Measurements from ENCODE around the gene HAUS8. TPM values are rescaled to one million over a fixed set of nuclear protein-coding genes. Genes with fewer than 3 reads are reported as not detected.
"Not testable (repeated sequence)": the region's sequence is repeated elsewhere in the genome, so short reads cannot be mapped to it uniquely, and the experiment has no call there.

Gene HAUS8
- total RNA-seq, 2 experiments from 2014 or later = 50.7 to 51.7 TPM

- H3K36me3 Mint-ChIP-seq = peaks cover 35% of the 10 kb centered on the region
- peaks cover 47% of the 10 kb centered on the region for H3K4me1 Mint-ChIP-seq
- POLR2A ChIA-PET = interaction anchor here (0.5 to 3.8 kb wide), 5 partner anchors 15 to 74 kb away, joined by 3 to 26 read pairs (median 4); no protein-coding TSS in a partner anchor
- H3K9me3 Mint-ChIP-seq = no peaks in the 10 kb centered on the region
- H3K27me3 Mint-ChIP-seq = no peaks in the 10 kb centered on the region
- peak; percentile 65 for ATAC-seq (ENCODE audit: low read depth)
- DNase-seq = peak; percentile 57
- peak overlapping the region; percentile 15 for H3K27ac Mint-ChIP-seq
- peak overlapping the region; percentile 33 for H3K4me3 Mint-ChIP-seq
These were observed 34.8 kb upstream of the HAUS8 start for GRCh38 chr19:17109962-17110598.

GRCh38 chr19:17109300-17109699 is 34.0 kb upstream of the HAUS8 start:
- Mint-ChIP-seq H3K36me3 (peaks cover 32% of the 10 kb centered on the region), H3K27ac (no peak overlapping the region), H3K4me3 (peak overlapping the region; percentile 33), H3K27me3 (no peaks in the 10 kb centered on the region), H3K9me3 (no peaks in the 10 kb centered on the region), H3K4me1 (peaks cover 47% of the 10 kb centered on the region)
- POLR2A ChIA-PET = interaction anchor here (2.2 to 3.8 kb wide), 2 partner anchors 16 to 75 kb away, joined by 5 to 26 read pairs; no protein-coding TSS in a partner anchor
- ATAC-seq (ENCODE audit: low read depth) (peak; percentile 9), DNase-seq (no peak)

- ATAC-seq (ENCODE audit: low read depth) (no peak), DNase-seq (no peak)
- Mint-ChIP-seq H3K4me1 (peaks cover 44% of the 10 kb centered on the region), H3K36me3 (peaks cover 28% of the 10 kb centered on the region), H3K9me3 (no peaks in the 10 kb centered on the region), H3K27ac (no peak overlapping the region), H3K27me3 (no peaks in the 10 kb centered on the region), H3K4me3 (no peak overlapping the region)
- POLR2A ChIA-PET = interaction anchor here (3.8 kb wide), 1 partner anchor 17 kb away, joined by 26 read pairs; no protein-coding TSS in a partner anchor
These were observed 33.2 kb upstream of the HAUS8 start for GRCh38 chr19:17108453-17108784.

- Mint-ChIP-seq H3K27me3 (no peaks in the 10 kb centered on the region), H3K9me3 (no peaks in the 10 kb centered on the region), H3K4me1 (peaks cover 43% of the 10 kb centered on the region), H3K36me3 (peaks cover 30% of the 10 kb centered on the region), H3K27ac (no peak overlapping the region), H3K4me3 (no peak overlapping the region)
- POLR2A ChIA-PET = interaction anchor here (3.8 kb wide), 1 partner anchor 17 kb away, joined by 26 read pairs; no protein-coding TSS in a partner anchor
- ATAC-seq (ENCODE audit: low read depth) (no peak), DNase-seq (no peak)
These were observed 32.5 kb upstream of the HAUS8 start for GRCh38 chr19:17107546-17108452.

GRCh38 chr19:17106964-17107363 is 31.7 kb upstream of the HAUS8 start:
- Mint-ChIP-seq H3K4me1 (peaks cover 41% of the 10 kb centered on the region), H3K36me3 (peaks cover 35% of the 10 kb centered on the region)
- ATAC-seq (ENCODE audit: low read depth); DNase-seq; H3K9me3 Mint-ChIP-seq; H3K4me3 Mint-ChIP-seq; H3K27me3 Mint-ChIP-seq; H3K27ac Mint-ChIP-seq; POLR2A ChIA-PET: not testable (repeated sequence)

GRCh38 chr19:17105556-17105955 is 30.3 kb upstream of the HAUS8 start:
- H3K4me1 Mint-ChIP-seq = peaks cover 41% of the 10 kb centered on the region

GRCh38 chr19:17104679-17105078 is 29.4 kb upstream of the HAUS8 start:
- ATAC-seq (ENCODE audit: low read depth) = no peak
- H3K36me3 Mint-ChIP-seq = peaks cover 38% of the 10 kb centered on the region
- H3K4me3 Mint-ChIP-seq = no peak overlapping the region
- H3K4me1 Mint-ChIP-seq = peaks cover 36% of the 10 kb centered on the region
- no peak overlapping the region for H3K27ac Mint-ChIP-seq
- H3K27me3 Mint-ChIP-seq = no peaks in the 10 kb centered on the region
- H3K9me3 Mint-ChIP-seq = no peaks in the 10 kb centered on the region
- no peak for DNase-seq
- POLR2A ChIA-PET = no interaction called here

More at GRCh38 chr19:17105556-17105955, 30.3 kb upstream of the HAUS8 start:
- Mint-ChIP-seq H3K4me3 (no peak overlapping the region), H3K9me3 (no peaks in the 10 kb centered on the region), H3K27me3 (no peaks in the 10 kb centered on the region), H3K36me3 (peaks cover 37% of the 10 kb centered on the region), H3K27ac (no peak overlapping the region)
- ATAC-seq (ENCODE audit: low read depth) (no peak), DNase-seq (no peak)
- POLR2A ChIA-PET = no interaction called here

GRCh38 chr19:17103177-17103576 is 27.9 kb upstream of the HAUS8 start:
- H3K27me3 Mint-ChIP-seq = no peaks in the 10 kb centered on the region
- peaks cover 33% of the 10 kb centered on the region for H3K4me1 Mint-ChIP-seq
- no peaks in the 10 kb centered on the region for H3K9me3 Mint-ChIP-seq
- DNase-seq (no peak), ATAC-seq (ENCODE audit: low read depth) (no peak)
- H3K4me3 Mint-ChIP-seq = no peak overlapping the region
- POLR2A ChIA-PET = interaction anchor here (0.7 kb wide), 2 partner anchors 23 to 1224 kb away, joined by 4 to 5 read pairs; no protein-coding TSS in a partner anchor
- peaks cover 47% of the 10 kb centered on the region for H3K36me3 Mint-ChIP-seq
- H3K27ac Mint-ChIP-seq = no peak overlapping the region

- H3K27me3 Mint-ChIP-seq = no peaks in the 10 kb centered on the region
- no peaks in the 10 kb centered on the region for H3K9me3 Mint-ChIP-seq
- peaks cover 45% of the 10 kb centered on the region for H3K36me3 Mint-ChIP-seq
- peak overlapping the region; percentile 40 for H3K27ac Mint-ChIP-seq
- no peak for DNase-seq
- no peak for ATAC-seq (ENCODE audit: low read depth)
- POLR2A ChIA-PET = interaction anchor here (0.7 kb wide), 1 partner anchor 24 kb away, joined by 3 read pairs; no protein-coding TSS in a partner anchor
- peaks cover 26% of the 10 kb centered on the region for H3K4me1 Mint-ChIP-seq
- H3K4me3 Mint-ChIP-seq = no peak overlapping the region
These were observed 26.7 kb upstream of the HAUS8 start for GRCh38 chr19:17101686-17102628.

- ATAC-seq (ENCODE audit: low read depth) (no peak), DNase-seq (no peak)
- POLR2A ChIA-PET = interaction anchor here (0.6 kb wide), 1 partner anchor 1741 kb away, joined by 3 read pairs; no protein-coding TSS in a partner anchor
- peaks cover 42% of the 10 kb centered on the region for H3K36me3 Mint-ChIP-seq
- H3K4me1 Mint-ChIP-seq = peaks cover 25% of the 10 kb centered on the region
- no peaks in the 10 kb centered on the region for H3K27me3 Mint-ChIP-seq
- H3K27ac Mint-ChIP-seq = no peak overlapping the region
- H3K9me3 Mint-ChIP-seq = no peaks in the 10 kb centered on the region
- no peak overlapping the region for H3K4me3 Mint-ChIP-seq
These were observed 23.1 kb upstream of the HAUS8 start for GRCh38 chr19:17098326-17098725.

- DNase-seq = no peak
- Mint-ChIP-seq H3K27ac (no peak overlapping the region), H3K36me3 (peaks cover 36% of the 10 kb centered on the region), H3K9me3 (no peaks in the 10 kb centered on the region), H3K4me3 (no peak overlapping the region), H3K4me1 (peaks cover 20% of the 10 kb centered on the region), H3K27me3 (no peaks in the 10 kb centered on the region)
- POLR2A ChIA-PET = interaction anchor here (0.6 kb wide), 1 partner anchor 1741 kb away, joined by 3 read pairs; no protein-coding TSS in a partner anchor
- no peak for ATAC-seq (ENCODE audit: low read depth)
These were observed 22.4 kb upstream of the HAUS8 start for GRCh38 chr19:17097593-17098126.

GRCh38 chr19:17095141-17095919 is 20.1 kb upstream of the HAUS8 start:
- Mint-ChIP-seq H3K36me3 (peaks cover 22% of the 10 kb centered on the region), H3K4me1 (peaks cover 21% of the 10 kb centered on the region), H3K27me3 (no peaks in the 10 kb centered on the region), H3K27ac (no peak overlapping the region), H3K4me3 (no peak overlapping the region), H3K9me3 (no peaks in the 10 kb centered on the region)
- no peak for ATAC-seq (ENCODE audit: low read depth)
- DNase-seq = no peak
- POLR2A ChIA-PET = interaction anchor here (1.2 kb wide), 1 partner anchor 10 kb away, joined by 3 read pairs; no protein-coding TSS in a partner anchor

All from activated naive CD8-positive, alpha-beta T cell treated with anti-CD3 and anti-CD28 coated beads, Interleukin-2, amount 10 ng/mL, durations not matched to agents 7 days and 5 days (primary cell).